Muscle layer of duodenum (tissue), 2 donors: ENCODE results near the gene SLC5A6.

Experiments
- H3K27ac ChIP-seq: one replicate; pipeline ENCODE4 v1.7.0; 2013; ENCODE audit warnings: mild to moderate bottlenecking, low read length
- H3K27me3 ChIP-seq: one replicate; pipeline ENCODE4 v1.7.0; 2013; ENCODE audit warnings: low read depth, mild to moderate bottlenecking, control low read depth, low read length
- H3K36me3 ChIP-seq, 2 donors: one replicate each; pipeline ENCODE4 v1.7.0; 2013; ENCODE audit warnings: low read length in 2 of 2, control low read depth in 1 of 2, mild to moderate bottlenecking in 1 of 2; ENCODE audit not compliant: insufficient read depth in 2 of 2, control insufficient read depth in 1 of 2
- H3K4me1 ChIP-seq, 2 donors: one replicate each; pipeline ENCODE4 v1.7.0; 2013; ENCODE audit warnings: low read length in 2 of 2, mild to moderate bottlenecking in 2 of 2, control low read depth in 1 of 2, moderate library complexity in 1 of 2; ENCODE audit not compliant: insufficient read depth in 2 of 2, control insufficient read depth in 1 of 2
- H3K4me3 ChIP-seq, 2 donors: one replicate each; pipeline ENCODE4 v1.7.0; 2013; ENCODE audit warnings: low read length in 2 of 2, low read depth in 1 of 2, mild to moderate bottlenecking in 1 of 2
- H3K9me3 ChIP-seq, 2 donors: one replicate each; pipeline ENCODE4 v1.7.0; 2013; ENCODE audit warnings: low read length in 2 of 2, control low read depth in 1 of 2, mild to moderate bottlenecking in 1 of 2; ENCODE audit not compliant: control insufficient read depth in 1 of 2
- donor health status: healthy.

Gene SLC5A6

GRCh38 chr2:27233341-27233740 lies 21.3 kb upstream of the SLC5A6 start:
- H3K9me3 ChIP-seq = no peaks in the 10 kb centered on the region
- no peaks in the 10 kb centered on the region for H3K27me3 ChIP-seq
- no peak overlapping the region for H3K27ac ChIP-seq
- H3K4me3 ChIP-seq = no peak overlapping the region
- no peaks in the 10 kb centered on the region for H3K4me1 ChIP-seq
- H3K36me3 ChIP-seq = peaks cover 64 to 82% of the 10 kb centered on the region in 2 donors

GRCh38 chr2:27231921-27232320 lies 19.9 kb upstream of the SLC5A6 start:
- Histone ChIP-seq H3K9me3 (no peaks in the 10 kb centered on the region), H3K4me1 (no peaks in the 10 kb centered on the region), H3K27me3 (no peaks in the 10 kb centered on the region), H3K4me3 (no peak overlapping the region), H3K36me3 (peaks cover 63 to 77% of the 10 kb centered on the region in 2 donors), H3K27ac (no peak overlapping the region)

GRCh38 chr2:27227501-27227900 lies 15.4 kb upstream of the SLC5A6 start:
- H3K4me3 ChIP-seq = no peak overlapping the region
- no peaks in the 10 kb centered on the region for H3K9me3 ChIP-seq
- H3K27me3 ChIP-seq = no peaks in the 10 kb centered on the region
- no peak overlapping the region for H3K27ac ChIP-seq
- H3K36me3 ChIP-seq = peaks cover 57 to 79% of the 10 kb centered on the region in 2 donors
- H3K4me1 ChIP-seq = no peaks in the 10 kb centered on the region

GRCh38 chr2:27225526-27225925 lies 13.5 kb upstream of the SLC5A6 start:
- no peaks in the 10 kb centered on the region for H3K27me3 ChIP-seq
- H3K9me3 ChIP-seq = no peaks in the 10 kb centered on the region
- H3K36me3 ChIP-seq = peaks cover 56 to 69% of the 10 kb centered on the region in 2 donors
- no peak overlapping the region for H3K4me3 ChIP-seq
- H3K27ac ChIP-seq = no peak overlapping the region
- H3K4me1 ChIP-seq = no peaks in the 10 kb centered on the region

- H3K36me3 ChIP-seq = peaks cover 56 to 68% of the 10 kb centered on the region in 2 donors
- H3K4me3 ChIP-seq = no peak overlapping the region
- H3K9me3 ChIP-seq = no peaks in the 10 kb centered on the region
- H3K27me3 ChIP-seq = no peaks in the 10 kb centered on the region
- no peak overlapping the region for H3K27ac ChIP-seq
- H3K4me1 ChIP-seq = no peaks in the 10 kb centered on the region
Observed at GRCh38 chr2:27223416-27223815, 11.3 kb upstream of the SLC5A6 start.

GRCh38 chr2:27222407-27222806 lies 10.3 kb upstream of the SLC5A6 start:
- H3K4me1 ChIP-seq = peaks cover 5% of the 10 kb centered on the region in 2 donors
- no peaks in the 10 kb centered on the region for H3K9me3 ChIP-seq

GRCh38 chr2:27221166-27221565 lies 9.1 kb upstream of the SLC5A6 start:
- H3K27me3 ChIP-seq = no peaks in the 10 kb centered on the region
- H3K36me3 ChIP-seq = peaks cover 41 to 51% of the 10 kb centered on the region in 2 donors
- no peak overlapping the region for H3K27ac ChIP-seq
- no peaks in the 10 kb centered on the region for H3K9me3 ChIP-seq
- H3K4me3 ChIP-seq = no peak overlapping the region
- peaks cover 9 to 12% of the 10 kb centered on the region in 2 donors for H3K4me1 ChIP-seq

More at GRCh38 chr2:27222407-27222806, 10.3 kb upstream of the SLC5A6 start:
- Histone ChIP-seq H3K27me3 (no peaks in the 10 kb centered on the region), H3K36me3 (peaks cover 47 to 63% of the 10 kb centered on the region in 2 donors), H3K4me3 (no peak overlapping the region), H3K27ac (no peak overlapping the region)

- no peaks in the 10 kb centered on the region for H3K9me3 ChIP-seq
- H3K4me1 ChIP-seq = peaks cover 9 to 12% of the 10 kb centered on the region in 2 donors
- no peaks in the 10 kb centered on the region for H3K27me3 ChIP-seq
- H3K36me3 ChIP-seq = peaks cover 33 to 48% of the 10 kb centered on the region in 2 donors
- H3K27ac ChIP-seq = no peak overlapping the region
- H3K4me3 ChIP-seq = no peak overlapping the region
Observed at GRCh38 chr2:27220091-27220490, 8.0 kb upstream of the SLC5A6 start.

GRCh38 chr2:27219091-27219490 lies 7.0 kb upstream of the SLC5A6 start:
- Histone ChIP-seq H3K9me3 (no peaks in the 10 kb centered on the region), H3K27ac (no peak overlapping the region), H3K4me3 (no peak overlapping the region), H3K27me3 (no peaks in the 10 kb centered on the region), H3K36me3 (peaks cover 24 to 39% of the 10 kb centered on the region in 2 donors), H3K4me1 (peaks cover 9 to 12% of the 10 kb centered on the region in 2 donors)

GRCh38 chr2:27218614-27219013 lies 6.5 kb upstream of the SLC5A6 start:
- Histone ChIP-seq H3K4me1 (peaks cover 9 to 12% of the 10 kb centered on the region in 2 donors), H3K36me3 (peaks cover 20 to 34% of the 10 kb centered on the region in 2 donors), H3K27me3 (no peaks in the 10 kb centered on the region), H3K9me3 (no peaks in the 10 kb centered on the region), H3K27ac (no peak overlapping the region), H3K4me3 (no peak overlapping the region)

- H3K36me3 ChIP-seq = peaks cover 15 to 23% of the 10 kb centered on the region in 2 donors
- H3K9me3 ChIP-seq = no peaks in the 10 kb centered on the region
- no peaks in the 10 kb centered on the region for H3K27me3 ChIP-seq
- peak within 1 kb of the TSS; percentile 44 for H3K27ac ChIP-seq
- H3K4me3 ChIP-seq = peak within 1 kb of the TSS; percentile 65 to 76
- peaks cover 16 to 21% of the 10 kb centered on the region in 2 donors for H3K4me1 ChIP-seq
Observed at GRCh38 chr2:27217173-27218121, 5.4 kb upstream of the SLC5A6 start, which contains the start of gene CAD. Gene CAD, plus strand, starts transcription at chr2:27217369. Its CDS starts 183 bp downstream, at chr2:27217552.
